HG02763 (cell line): ENCODE results near the gene FLT3.
"Not testable (repeated sequence)": the region's sequence is repeated elsewhere in the genome, so short reads cannot be mapped to it uniquely, and the experiment has no call there.

ENCODE experiments used
- ATAC-seq: cut with Tn5 transposase; IDR thresholded peaks from one replicate; pipeline ENCODE4 v1.9.1; 2021; ENCODE audit warnings: mild to moderate bottlenecking, moderate library complexity; ENCODE audit not compliant: unreplicated experiment

FLT3 gene

DNA sequence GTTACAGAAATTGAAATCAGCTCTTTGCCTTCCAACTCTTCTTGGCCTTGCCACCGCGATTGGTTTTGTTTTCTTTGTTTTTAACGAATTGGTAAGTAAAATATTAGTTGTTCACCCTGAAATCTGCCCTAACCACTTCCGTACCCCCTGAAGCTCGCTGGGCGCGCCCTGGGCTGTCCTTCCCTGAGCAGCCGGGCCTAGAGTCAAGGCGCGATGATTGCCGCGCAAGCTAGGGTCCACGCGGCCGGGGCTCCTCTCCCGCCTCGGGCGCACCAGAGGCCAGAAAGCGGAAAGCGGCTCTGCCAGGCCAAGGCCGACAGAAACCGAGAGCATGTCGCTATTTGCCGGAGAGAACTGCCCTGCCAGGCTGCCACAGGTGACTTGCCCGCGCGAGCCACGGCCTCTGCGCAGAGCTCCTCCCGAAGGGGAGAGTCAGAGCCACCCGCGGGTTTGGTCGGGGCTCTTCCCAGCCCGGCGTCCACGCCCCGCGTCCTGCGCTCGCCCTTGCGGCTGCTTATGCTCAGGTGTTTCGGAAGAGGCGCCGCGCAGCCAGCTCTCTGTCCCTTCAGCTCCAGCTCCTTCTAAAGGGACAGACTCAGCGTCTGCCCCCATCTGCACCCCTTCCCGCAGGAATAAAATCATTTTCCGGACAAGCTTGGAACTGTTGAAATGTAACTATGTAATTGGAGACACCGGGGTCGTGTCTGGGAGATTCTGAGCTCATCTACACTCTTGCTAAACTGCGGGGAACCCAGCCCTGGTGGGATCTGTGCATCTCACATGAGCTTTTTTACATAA is 124.6 kb downstream of the FLT3 start:
- no peak for ATAC-seq

DNA sequence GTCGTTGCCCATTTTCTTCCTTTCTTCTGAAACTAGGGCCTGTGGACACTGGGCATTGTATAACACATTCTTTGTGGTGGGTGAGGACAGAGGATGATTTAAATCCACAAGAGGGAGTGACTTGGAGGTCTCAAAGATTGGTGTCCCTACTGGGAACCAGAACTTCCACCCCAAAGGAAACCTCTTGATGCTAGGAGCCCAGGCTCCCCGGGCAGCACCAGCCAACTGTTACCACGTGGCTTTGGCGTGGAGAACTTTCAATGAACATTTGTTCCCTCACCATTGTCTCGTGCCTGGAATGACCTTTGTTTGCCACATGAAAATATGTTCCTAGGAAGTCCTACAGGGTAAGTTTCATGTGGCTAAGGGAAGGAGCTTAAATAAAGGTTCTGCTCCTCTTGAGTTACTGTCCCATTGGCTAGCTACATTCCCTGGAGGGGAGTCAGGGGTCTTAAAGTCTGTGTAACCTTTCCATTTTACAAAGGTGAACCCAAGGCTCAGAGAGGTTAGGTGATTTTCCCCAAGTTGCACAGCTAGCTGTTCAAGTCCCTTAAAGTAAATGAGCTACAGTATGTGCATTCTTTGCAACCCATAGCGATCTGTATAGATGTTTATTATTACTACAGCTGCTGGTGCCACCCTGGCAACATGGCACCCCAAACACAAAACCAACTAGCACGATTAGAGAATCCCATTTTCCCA is 126.3 kb downstream of the FLT3 start:
- ATAC-seq, result no peak

DNA sequence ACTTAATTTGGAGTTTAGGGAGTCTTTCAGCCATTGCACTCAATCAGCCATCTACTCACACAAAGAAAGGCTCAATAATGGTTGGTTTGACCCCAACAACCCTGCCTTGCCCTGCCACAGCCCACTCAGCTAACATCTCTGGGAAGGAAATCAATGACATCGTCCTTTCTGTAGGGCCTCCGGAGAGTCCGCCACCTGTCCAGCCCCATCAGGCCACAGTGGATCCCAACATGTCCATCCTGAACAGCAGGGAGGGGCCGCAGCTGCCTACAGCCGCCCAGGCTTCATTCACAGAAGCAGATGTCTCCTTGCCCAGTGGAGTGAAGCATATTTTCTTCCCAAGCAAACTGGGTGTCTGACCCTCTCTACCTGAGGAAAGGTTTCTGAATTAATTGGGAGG is 127.1 kb downstream of the FLT3 start:
- no peak for ATAC-seq

DNA sequence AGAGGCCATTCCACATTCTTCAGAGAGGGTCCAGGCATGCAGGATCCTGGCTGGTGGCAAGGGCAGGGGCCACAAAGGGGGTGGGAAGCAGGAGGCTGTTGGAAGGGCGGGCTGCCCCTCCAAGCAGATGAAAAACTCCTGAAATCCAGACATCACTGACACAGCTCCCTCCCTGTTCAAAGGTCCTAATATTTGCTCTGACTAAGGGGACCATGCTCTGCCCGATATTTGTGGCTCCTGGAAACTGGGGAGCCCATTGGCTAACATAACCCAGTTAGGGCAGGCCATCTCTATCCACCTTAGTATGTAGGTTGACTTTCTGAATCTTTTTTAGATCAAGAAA is 127.9 kb downstream of the FLT3 start:
- no peak for ATAC-seq

DNA sequence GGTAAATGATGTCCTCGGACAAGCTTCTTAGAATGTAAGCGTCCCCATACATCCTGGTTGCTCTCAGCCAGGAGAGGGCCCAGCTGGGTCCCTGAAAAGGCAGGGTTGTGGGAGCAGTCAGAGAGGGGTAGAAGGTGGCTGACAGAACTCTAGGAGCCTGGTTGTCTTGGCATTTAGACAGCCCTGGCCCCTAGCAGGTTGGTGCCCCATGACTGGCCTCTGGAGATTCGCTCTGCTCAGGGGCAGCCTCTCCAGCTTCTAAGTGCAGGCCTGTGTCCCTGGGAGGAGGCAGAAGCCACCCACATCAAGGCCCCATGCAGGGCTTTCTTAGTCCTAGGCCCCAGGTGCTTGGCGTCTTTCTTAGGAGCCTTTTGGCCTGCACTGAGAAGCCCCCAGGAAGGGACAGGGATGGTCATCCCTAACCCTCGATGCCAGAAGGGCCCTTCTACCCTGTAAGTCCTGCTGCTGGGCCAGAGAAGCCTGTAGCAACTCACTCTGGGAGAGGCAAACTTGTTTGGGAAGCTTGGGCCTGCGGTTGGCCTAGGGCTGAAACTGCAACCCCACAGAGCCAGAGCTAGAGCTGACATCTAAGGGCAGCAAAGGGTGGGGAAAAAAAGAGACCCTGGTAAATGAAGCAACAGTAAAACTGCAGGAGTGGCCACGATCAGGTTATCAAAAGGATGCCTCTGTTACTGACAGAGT is 128.4 kb downstream of the FLT3 start:
- no peak for ATAC-seq

DNA sequence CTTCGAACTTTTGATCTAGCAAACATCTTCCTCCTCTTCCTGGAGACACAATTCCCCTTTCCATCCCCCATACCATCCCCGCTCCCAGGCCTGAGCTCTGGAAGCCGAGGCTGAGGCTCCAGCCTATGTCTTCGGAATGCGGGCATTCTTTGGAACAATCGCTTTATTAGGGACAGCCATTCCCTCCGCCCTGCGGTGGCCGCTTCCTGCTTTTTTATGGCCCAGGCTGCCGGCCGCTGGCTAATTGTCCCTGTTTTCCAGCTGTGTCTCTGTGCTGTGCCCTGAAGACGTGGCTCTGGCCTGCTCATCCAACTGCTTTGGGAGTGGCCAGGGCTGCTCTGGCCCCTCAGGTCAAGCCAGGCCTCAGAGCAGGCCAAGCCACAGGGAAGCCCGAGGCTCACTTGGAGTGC is 129.1 kb downstream of the FLT3 start:
- ATAC-seq, result no peak

DNA sequence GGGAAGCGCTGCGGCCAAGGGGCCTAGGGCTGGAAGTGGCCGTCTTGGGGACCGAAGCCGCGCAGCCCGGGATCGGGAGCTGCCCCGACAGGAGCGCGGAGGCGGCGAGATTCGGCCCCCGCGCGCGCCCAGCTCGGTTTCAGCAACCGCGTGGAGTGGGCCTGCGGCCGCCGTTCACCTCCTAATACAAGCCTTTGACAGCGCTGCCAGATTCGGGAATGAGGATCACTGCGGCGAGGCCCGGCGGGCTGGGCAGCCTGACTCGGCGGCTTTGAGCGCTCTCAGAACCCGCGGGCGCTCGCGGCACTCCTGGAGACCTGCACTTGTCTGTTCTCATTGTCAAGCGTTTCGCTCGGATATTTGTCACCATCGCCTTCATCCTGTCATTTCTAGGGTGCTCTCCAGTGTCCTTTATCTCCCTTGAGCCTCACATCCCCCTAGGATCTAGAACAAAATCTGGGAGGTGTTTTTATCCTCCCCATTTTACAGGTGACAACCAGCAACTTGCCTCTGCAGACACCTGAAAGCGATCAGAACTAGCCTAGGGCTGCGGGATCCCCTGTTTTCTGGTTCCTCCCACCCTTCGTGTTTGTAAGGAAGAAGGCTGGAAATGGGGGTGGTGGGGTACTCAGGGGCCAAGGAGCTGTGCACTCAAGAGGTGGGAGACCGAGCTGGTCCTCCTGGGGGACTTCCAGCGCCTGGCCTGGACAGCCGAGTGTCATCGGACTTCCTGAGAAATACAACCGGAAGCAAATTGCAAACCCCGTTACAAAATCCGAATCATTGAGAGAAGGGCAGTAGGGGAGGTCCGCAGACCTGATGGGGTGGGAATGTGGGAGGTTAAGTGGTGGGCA is 129.8 kb downstream of the FLT3 start:
- ATAC-seq, result no peak

DNA sequence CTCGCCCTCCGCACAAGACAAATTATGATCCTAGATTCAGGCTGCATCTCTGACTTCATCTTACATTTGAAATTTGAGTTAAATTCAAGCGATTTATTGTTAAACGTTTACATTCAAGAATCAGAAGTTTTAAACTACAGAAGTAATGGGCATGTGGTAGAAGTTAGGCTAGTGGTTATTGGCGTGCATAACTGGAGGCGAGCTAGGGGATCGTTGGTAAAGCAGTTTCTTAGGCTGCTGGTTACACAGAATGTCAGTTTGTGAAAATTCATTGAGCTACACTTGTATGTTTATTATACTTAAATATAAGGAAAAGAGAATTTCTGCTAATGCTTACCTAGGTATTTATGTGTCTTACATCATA is 130.5 kb downstream of the FLT3 start:
- no peak for ATAC-seq

DNA sequence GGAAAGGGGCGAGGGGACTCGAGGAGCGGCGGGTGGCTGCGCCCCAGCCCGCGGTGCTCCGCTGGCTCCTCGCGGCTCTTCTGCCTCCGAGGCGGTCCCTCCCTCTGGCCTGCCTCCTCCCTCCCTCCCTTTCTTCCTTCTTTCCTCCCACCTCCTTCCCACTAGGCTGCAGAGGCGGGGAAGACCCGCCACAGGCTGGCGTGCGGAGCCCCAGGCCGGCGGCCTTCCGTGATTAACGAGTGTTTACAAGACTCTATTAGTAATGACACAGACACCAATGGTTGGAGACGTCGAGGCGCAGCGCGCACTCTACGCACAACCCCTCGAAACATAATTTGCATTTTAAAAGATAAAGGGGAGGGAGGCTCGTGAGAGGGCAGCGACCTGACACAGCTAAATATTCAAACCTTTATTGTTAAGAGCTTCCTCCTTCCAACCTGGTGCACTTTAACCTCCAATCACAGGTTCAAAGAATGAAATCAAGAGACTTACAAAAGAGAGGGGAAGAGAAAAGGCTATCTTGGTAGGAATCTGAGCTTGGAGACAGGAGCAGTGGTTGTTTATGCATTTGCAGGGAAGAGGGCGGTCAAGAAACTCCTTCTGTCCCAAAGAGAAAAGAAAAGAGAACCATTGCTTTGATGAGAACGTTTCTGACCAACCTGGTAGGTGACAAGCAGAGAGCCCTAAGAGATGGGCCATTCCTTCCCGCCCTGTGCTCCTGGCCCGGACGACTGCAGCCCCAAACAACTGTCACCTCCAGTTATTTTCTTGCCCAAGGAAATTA is 131.1 kb downstream of the FLT3 start, which contains the start of gene CDX2:
TSS of gene CDX2 (minus strand) at position 234 of the 784 bp plus-strand sequence. CDS start 309 bp downstream, outside the sequence.
- no peak for ATAC-seq

DNA sequence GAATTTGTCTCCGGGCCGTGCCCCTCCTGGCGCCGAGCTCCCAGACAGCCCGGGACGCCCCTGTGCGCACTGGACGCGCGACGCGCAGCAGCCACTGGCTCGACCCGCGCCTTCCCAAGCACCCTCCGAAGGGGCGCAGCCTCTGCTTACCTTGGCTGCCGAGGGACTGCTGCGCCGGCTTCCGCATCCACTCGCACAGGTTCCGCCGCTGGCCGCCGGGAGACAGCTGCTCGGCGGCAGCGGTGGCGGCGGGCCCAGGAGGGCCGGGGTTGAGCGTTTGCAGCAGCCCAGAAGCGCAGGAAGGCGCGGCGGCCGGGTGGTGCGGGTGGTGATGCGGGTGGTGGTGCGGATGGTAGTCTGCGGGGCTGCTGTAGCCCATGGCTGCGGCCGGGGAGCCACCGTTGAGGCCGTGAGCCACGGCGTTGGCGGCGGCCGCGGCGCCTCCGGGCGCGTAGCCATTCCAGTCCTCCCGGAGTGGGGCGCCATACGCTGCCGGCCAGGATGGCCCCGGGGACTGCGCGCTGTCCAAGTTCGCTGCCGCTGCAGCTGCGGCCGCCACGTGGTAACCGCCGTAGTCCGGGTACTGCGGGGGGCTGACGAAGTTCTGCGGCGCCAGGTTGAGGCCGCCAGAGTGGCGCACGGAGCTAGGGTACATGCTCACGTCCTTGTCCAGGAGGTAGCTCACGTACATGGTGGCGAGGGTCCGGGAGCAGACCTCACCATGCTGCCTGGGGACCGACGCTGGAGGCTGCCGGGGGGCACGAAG is 131.9 kb downstream of the FLT3 start:
- ATAC-seq, result no peak

DNA sequence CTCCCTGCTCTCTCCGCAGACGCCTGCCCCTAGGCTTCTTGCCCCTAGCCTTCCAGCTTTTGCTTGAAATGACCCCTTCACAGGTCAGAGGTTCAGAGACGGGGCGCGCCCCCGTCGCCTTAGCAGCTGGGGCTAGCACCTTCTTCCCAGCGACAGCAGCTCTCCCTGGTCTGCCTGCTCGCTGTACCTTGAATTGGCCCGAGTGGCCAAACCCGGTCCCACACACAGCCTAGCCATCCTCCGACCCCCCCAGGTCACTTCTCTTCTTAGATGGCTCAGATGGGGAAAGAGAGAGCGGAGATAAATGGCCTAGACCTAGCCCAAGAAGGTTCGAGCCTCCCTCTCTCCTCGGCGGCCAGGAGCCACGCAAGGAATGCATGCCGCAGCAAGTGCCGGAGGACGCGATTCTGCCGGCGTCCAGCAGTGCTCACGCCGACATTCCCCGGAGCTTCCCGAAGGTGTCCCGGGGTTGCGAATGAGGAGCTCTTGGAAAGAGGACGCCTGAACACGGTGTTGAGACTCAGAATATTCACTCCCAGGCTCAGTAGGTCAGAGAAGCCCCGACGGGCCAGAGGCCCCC is 132.6 kb downstream of the FLT3 start:
- no peak for ATAC-seq

DNA sequence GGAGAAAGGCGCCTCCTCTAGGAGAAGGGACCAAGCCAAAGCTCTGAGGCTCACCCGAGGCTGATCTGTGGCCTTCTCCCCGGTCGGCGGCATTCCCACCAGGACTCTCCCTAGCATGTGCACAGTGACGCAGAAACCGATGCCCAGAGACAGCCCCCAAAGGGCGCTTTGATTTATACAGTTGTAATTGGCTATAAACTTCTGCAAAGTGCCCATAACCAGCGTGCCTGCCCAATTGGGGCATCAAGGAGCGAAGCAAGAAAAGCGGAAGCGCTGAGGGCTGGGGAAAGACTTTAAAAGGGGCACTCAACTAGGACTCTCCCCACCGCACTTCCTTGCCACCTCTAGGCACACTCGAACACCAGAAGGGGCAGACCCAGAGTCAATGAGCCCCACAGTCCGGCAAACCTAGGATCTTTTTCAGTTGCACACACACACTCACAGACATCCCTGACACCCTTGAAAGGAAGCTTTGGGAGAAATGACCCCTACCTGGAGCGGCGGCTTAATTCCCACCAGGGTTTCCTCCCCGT is 133.1 kb downstream of the FLT3 start:
- no peak for ATAC-seq

DNA sequence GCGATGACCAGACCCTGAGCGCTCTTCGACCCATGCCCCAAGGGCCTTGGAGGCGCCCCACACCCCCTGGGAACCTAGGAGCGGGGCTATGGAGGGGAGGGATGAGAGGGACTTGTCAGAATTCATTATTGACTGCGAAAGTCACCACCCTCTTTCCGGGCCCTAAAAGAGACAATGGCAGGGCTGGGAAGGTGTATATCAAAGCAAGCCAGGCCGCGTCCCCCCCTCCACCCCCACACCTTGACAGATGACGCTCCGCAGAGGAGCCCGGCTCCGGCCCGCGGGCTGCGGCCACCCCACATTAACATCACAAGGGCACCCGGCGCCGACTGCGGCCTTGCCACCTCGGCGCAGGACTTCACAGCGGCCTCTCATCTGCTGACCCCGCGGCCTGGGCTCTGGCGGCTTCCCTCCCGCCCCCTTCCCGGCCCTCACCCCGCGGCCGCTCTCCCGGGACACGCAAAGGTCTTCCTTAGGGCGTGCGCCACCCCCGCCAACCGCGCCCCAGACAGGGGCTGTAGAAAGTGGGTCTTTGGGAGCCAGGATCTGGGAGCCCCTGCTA is 133.7 kb downstream of the FLT3 start:
- ATAC-seq, result no peak

DNA sequence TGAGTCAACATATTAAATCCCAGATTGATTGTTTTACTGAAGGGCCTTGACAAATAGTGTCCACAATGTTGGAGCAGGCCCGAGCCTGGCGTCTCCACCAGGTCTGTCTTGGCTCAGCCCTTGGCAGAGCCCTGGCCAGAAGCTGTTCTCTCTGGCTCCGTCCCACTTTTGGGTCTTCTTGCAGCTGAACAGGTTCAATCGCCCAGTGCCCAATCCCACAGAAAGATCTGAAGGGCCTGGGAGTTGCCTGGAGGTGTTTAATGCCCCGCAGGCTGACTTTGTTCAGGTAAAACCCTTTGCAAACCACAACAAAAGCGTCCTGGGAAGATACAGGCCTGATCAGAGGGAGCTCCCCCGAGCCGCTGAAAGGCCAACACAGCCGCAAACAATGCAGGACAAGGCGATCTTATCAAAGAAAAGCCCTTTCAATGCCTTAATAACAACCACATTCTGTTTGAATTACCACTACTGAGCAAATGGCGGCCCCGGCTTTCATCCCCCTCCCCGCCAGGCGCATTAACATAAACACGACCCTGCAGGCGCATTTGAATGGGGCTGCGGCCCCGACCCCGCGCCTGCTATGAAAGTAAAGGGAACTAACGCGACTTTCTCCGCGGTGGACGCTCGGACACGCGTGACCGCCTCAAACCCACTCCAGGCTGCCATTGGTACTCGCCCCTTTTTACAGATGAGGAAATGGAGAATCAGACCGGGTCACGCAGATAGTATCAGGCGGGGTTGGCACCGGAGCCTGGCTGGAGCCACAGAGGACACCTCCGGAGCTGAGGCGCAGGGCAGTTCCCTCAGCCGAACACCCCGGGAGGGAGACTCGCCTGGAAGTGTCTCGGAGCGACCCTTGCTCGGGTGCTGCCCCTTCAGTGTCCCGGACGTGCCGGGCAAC is 134.4 kb downstream of the FLT3 start:
- no peak for ATAC-seq

DNA sequence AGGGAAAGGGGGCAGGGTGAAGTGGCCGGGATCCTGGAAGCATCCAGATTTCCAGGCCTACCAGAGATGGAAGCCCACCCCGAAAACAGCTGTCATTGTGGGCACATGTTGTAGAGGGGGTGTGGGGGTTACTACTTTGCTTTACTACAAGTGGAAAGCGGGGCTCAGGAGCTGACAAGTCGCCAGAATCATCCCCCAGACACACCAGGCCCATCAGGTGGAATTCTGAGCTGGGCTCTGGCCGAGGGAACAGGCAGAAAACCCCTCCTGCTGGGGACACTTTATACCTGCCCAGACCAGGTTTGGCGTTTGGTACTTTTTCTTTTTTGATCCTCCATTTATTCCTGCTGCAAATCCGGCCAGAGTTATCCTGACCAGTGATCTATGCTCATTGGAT is 135.0 kb downstream of the FLT3 start:
- ATAC-seq, result no peak

DNA sequence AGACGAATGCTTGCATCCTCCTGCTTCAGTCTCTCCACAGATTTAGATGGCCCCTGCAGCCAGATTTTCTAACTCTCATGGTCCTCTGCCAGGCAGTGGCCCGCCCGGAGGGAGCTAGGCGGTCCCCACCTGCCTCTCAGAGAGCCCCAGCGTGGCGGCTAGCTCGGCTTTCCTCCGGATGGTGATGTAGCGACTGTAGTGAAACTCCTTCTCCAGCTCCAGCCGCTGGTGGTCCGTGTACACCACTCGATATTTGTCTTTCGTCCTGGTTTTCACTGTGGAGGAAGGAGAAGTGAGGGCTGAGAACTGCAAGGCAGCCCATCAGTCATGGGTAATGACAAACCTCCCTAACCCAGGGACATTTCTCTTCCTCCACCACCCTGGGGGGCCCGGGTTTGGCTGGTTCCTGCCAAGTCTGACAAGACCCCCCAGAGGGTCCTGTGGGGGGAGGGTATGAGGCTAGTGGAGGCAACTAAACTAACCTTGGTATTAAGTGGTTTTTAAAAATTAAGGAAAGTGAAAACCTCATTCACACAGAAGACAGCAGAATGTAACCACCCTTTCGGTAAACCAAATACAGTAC is 135.5 kb downstream of the FLT3 start:
- ATAC-seq, result no peak

DNA sequence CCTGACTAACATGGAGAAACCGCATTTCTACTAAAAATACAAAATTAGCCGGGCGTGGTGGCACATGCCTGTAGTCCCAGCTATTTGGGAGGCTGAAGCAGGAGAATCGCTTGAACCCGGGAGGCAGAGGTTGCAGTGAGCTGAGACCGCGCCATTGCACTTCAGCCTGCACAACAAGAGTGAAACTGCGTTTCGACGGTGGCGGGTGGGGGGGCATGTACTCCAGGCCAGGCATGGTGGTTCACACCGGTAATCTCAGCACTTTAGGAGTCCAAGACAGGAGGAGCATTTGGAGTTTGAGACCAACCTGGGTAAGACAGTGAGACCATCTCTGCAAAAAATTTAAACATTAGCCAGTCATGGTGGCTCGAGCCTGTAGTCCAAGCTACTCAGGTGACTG is 136.2 kb downstream of the FLT3 start:
- not testable (repeated sequence) for ATAC-seq
